GM15510 (cell line): Measurements from ENCODE around the gene SLC7A6.

Experiments used
- POLR2A ChIP-seq: IDR thresholded peaks from 3 replicates; pipeline ENCODE4 v1.6.1; 2011; ENCODE audit warnings: borderline replicate concordance; ENCODE audit not compliant: insufficient read length; ENCODE audit errors: extremely low read depth

SLC7A6 gene

GRCh38 chr16:68319185-68319908, 55.0 kb downstream of the SLC7A6 start:
- no peak for TF ChIP-seq POLR2A

GRCh38 chr16:68324336-68324735, 60.0 kb downstream of the SLC7A6 start:
- TF ChIP-seq POLR2A = no peak

- no peak for TF ChIP-seq POLR2A
These were observed 60.5 kb downstream of the SLC7A6 start for GRCh38 chr16:68324780-68325357.

- no peak for TF ChIP-seq POLR2A
These were observed 64.0 kb downstream of the SLC7A6 start for GRCh38 chr16:68328151-68328859.

GRCh38 chr16:68328860-68329390, 64.6 kb downstream of the SLC7A6 start:
- TF ChIP-seq POLR2A = no peak

GRCh38 chr16:68331879-68332410, 67.6 kb downstream of the SLC7A6 start:
- no peak for TF ChIP-seq POLR2A

GRCh38 chr16:68332411-68333121, 68.2 kb downstream of the SLC7A6 start:
- TF ChIP-seq POLR2A = no peak

GRCh38 chr16:68335175-68335574, 70.8 kb downstream of the SLC7A6 start:
- TF ChIP-seq POLR2A = no peak

GRCh38 chr16:68338326-68339119, 74.2 kb downstream of the SLC7A6 start:
- no peak for TF ChIP-seq POLR2A

- no peak for TF ChIP-seq POLR2A
These were observed 74.9 kb downstream of the SLC7A6 start for GRCh38 chr16:68339214-68339613.

GRCh38 chr16:68342620-68343019, 78.3 kb downstream of the SLC7A6 start:
- TF ChIP-seq POLR2A = no peak

GRCh38 chr16:68343137-68343536, 78.8 kb downstream of the SLC7A6 start:
- no peak for TF ChIP-seq POLR2A

- TF ChIP-seq POLR2A = no peak
These were observed 79.9 kb downstream of the SLC7A6 start for GRCh38 chr16:68344252-68344651.

GRCh38 chr16:68345351-68345810, 81.1 kb downstream of the SLC7A6 start:
- no peak for TF ChIP-seq POLR2A
